Tongue (tissue), 2 donors: Measurements from ENCODE around the gene PBX1. TPM values are rescaled to one million over a fixed set of nuclear protein-coding genes. Genes with fewer than 3 reads are reported as not detected.

Experiments
- DNase-seq: peaks from one replicate; pipeline ENCODE4 v3.0.0-alpha.2; 2015
- total RNA-seq: library from RNA; depleted of rRNA; stranded (reverse); fragments of >200 nt; gene quantifications from one replicate; pipeline ENCODE4 v1.2.3, GENCODE V29; 2014

The PBX1 gene
- total RNA-seq, 1 donor from 2014 or later = 105 TPM

DNA sequence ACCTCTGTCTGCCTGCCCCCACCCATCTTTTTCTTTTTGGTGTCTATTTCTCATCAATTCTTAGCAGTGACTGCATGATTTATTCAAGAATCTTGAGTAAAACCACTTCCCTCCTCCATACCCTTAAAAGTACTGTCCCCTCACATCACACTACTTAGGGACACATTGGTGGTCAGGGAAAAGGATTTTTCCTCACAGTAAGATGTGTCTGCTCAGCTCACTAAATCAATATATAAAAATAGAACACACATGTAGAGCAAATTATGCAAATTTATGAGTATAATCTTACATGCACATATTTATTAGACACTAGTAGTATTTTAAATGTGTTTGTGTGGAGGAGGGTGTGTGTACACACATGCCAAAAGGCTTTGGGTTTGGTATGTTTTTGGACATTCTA lies 202.0 kb downstream of the PBX1 start:
- no peak for DNase-seq

GRCh38 chr1:164763098-164763497 lies 204.1 kb downstream of the PBX1 start:
- no peak for DNase-seq

- DNase-seq = no peak
These were observed 205.3 kb downstream of the PBX1 start for GRCh38 chr1:164764333-164764732.

DNA sequence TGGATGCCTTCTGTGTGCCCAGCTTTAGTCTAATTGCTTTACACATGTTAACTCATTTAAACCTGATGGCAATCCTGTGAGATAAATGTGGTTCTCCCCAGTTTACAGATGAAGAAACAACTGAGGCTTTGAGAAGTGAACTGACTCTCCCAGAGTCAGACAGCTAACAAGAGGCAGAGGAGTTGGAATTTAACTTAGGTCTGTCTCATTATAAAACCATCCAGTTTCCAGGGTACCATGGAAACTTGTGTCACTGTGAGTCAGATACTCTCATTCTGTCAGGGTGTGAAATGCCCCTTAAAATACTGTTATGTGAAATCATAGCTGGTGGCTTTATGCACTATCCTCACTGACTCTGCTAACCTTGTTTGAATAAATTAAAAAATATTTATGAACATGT lies 206.6 kb downstream of the PBX1 start:
- no peak for DNase-seq

DNA sequence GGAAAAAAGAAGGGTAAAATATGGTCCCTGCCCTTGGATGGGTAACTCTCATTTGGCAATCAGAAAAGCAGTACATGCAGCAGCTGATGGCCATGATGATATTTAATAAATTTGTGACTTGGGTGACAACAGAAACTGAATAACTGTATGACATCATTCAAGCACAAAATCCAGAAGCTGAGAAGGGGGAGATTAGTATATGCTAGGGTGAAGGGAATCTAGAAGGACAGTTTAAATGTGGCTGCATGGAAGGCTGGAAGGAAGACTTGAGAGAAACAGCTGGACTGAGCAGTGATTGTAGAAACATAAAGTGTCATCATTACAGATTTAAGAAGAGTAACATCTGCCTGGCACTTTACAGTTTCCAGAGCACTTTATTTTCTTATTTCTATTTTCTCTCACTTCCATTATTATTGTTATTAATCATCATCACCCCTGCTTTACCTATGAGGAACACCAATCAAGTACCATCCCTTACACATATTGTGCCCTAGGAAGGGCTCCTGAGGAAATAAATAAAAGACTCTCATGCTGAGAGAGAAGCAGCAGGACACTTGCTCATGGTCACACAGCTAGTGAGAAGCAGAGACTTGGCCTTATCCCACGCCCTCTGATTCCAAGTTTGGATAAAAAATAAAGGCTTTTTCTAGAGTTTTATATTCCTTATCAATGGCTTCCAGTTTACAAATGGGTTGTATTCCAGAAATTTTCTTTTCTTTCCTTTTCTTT lies 207.2 kb downstream of the PBX1 start:
- no peak for DNase-seq

DNA sequence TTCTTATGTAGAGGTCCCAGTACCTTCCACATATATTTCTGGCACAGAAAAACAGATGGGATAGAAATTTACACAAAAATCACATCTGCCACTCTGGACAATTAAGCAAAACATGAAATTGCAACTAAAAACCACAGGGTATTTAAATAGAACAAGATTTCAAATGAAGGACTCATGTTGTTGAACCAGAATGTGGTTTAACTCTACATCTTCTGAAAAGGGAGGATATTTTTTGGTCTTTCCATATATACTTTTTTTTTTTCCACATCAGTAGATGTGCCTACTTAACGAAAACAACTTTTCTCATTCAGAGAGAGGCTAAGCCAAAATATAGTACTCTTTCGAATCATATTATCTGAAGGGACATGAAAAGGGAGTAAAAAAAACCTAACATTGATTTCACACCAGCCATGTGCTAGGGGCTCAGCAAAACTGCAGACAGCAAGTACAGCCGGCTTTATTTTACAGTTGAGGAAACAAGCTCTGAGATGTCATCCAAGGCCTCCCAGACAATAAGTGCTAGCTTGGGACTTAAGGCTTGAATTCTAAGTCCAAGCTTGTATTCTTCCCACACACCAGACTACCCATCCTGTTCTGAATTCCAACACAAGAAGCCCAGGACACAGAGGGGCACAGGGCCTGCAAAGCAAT lies 208.9 kb downstream of the PBX1 start:
- no peak for DNase-seq

GRCh38 chr1:164768619-164769018 lies 209.6 kb downstream of the PBX1 start:
- no peak for DNase-seq

DNA sequence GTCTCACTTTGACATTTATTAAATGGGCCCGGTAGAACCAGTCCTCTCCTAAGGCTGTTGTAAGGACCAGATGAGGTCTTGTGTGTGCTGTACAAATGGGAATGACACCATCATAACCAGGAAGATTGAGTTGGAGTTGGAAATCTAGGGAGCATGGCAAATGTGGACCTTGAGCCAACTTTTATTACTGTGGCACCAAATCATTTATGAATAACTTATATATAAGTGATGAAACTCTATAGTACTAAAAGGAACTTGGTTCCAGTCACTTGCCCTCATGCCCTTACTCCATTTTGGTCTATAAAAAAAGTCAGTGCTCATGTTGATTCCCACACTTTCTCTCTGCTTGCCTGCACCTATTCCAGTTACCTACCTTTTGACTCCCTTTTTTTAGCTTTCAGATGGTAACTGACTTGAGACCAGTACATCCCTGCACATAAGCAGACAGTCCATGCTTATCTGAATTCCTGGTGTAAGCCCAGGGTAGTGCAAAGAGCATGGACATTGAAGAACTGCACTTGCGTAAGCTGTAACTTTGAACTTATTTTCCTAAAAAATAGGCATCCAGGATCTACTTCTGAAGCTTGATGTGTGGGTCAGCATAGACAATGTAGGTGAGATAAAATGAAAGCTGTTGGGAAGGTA lies 210.6 kb downstream of the PBX1 start:
- no peak for DNase-seq

GRCh38 chr1:164770131-164770529 lies 211.1 kb downstream of the PBX1 start:
- no peak for DNase-seq

GRCh38 chr1:164771041-164771618 lies 212.1 kb downstream of the PBX1 start:
- DNase-seq = no peak

GRCh38 chr1:164771619-164772361 lies 212.8 kb downstream of the PBX1 start:
- DNase-seq = peak; percentile 63

- peak; percentile 50 for DNase-seq
These were observed 213.7 kb downstream of the PBX1 start for GRCh38 chr1:164772635-164773034.

- no peak for DNase-seq
These were observed 214.1 kb downstream of the PBX1 start for GRCh38 chr1:164773102-164773501.

- DNase-seq = no peak
These were observed 215.4 kb downstream of the PBX1 start for GRCh38 chr1:164774413-164774812.

DNA sequence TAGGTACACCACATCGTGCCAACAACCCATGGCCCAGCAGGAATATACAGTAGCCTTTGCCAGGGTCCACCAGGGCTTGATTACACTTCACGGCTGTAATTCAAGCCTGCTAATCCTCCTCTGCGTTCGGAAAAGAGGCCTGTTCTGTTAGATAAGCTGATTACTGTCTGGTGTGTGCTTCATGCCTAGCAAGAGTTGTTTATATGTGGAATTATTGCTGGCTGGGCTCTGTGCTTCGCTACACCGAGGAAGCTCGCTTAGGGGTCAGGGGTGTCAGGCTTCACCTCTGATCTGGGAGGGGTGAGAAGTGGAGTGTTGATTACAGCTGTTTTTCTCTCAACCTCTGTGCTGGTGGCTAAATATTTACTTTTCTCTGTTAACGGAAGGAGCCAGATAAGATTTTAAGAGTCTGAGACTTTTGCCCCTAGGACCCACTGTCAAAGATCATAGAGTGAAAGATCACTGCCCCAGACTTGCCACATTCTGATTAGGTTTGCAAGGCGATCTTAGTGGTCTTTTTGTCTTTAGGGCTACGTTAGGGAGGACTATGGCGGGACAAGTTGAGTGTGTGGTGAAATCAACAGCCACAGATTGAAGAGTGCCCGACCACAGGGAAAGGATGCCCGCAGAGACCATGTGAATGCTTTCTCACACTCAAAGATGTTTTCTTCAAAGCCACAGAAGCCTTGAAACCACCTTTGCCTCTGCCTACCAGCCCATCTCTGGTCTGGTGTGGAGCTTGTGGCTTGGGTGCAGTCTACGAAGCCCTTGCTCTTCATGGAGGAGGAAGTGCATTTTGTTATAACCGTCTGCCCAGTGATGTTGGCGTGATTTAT lies 216.1 kb downstream of the PBX1 start:
- DNase-seq = peak; percentile 56

DNA sequence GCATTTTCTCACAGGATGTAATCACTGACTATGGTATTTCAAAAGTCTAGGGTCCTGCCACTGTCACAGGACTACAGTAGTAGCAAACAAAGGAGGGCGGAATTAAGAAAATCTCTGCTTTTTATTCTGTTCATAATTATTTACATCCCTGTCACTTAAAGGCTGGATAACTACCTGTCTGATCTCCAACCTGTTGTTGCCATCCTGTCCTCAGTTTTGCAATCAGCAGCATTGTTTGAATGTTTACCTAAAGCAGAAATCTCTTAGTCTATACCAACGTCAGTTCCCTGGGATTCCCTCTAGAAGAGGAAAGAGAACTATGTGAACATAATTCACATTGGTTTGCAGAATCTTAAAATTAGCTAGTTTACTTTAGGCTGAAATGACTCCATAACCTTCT lies 218.5 kb downstream of the PBX1 start:
- no peak for DNase-seq

- no peak for DNase-seq
These were observed 220.4 kb downstream of the PBX1 start for GRCh38 chr1:164779376-164779775.

GRCh38 chr1:164780111-164780812 lies 221.3 kb downstream of the PBX1 start:
- DNase-seq = no peak

- no peak for DNase-seq
These were observed 221.9 kb downstream of the PBX1 start for GRCh38 chr1:164780863-164781262.

- no peak for DNase-seq
These were observed 223.0 kb downstream of the PBX1 start for GRCh38 chr1:164781972-164782371.
